Body of pancreas (tissue), 4 donors: ENCODE data around the gene TTC7B. TPM values are rescaled to one million over a fixed set of nuclear protein-coding genes. Genes with fewer than 3 reads are reported as not detected.

Experiments
- ATAC-seq: fragments of 150-250 bp; one replicate; pipeline ENCODE4 v1.9.1; 2016
- DNase-seq, 4 donors: peaks; one replicate each; pipeline ENCODE4 v3.0.0-alpha.2; 2019
- H3K27ac ChIP-seq, 4 donors: fragments of 200-600 bp; sonication (generic); 1 replicate in 3 of 4; 2 replicates in 1 of 4; pipeline versions ENCODE4 v1.5.1 to v1.6.1; 2016 to 2019; ENCODE audit warnings: mild to moderate bottlenecking in 1 of 4, mixed read lengths in 1 of 4, moderate library complexity in 1 of 4
- H3K27me3 ChIP-seq, 2 donors: fragments of 200-600 bp; sonication (generic); one replicate each; pipeline ENCODE4 v1.6.0; 2016; ENCODE audit warnings: mild to moderate bottlenecking in 1 of 2
- H3K36me3 ChIP-seq, 2 donors: fragments of 200-600 bp; sonication (generic); replicated peaks in 1 of 2; 2 replicates each; pipeline ENCODE4 v1.5.1; 2016; ENCODE audit warnings: low read depth in 2 of 2; ENCODE audit not compliant: insufficient read depth in 1 of 2
- H3K4me1 ChIP-seq: fragments of 200-600 bp; sonication (generic); one replicate; pipeline ENCODE4 v1.6.0; 2016
- H3K4me3 ChIP-seq, 2 donors: fragments of 200-600 bp; sonication (generic); 1 replicate in 1 of 2; 2 replicates in 1 of 2; pipeline ENCODE4 v1.5.1; 2016 to 2019
- H3K9me3 ChIP-seq, 3 donors: fragments of 200-600 bp; sonication (generic); 1 replicate in 2 of 3; 2 replicates in 1 of 3; pipeline ENCODE4 v1.5.1; 2016
- POLR2A ChIP-seq, 3 donors: fragments of 450-650 bp; IDR thresholded peaks; one replicate each; pipeline ENCODE4 v1.6.1; 2016; ENCODE audit warnings: antibody characterized with exemption in 3 of 3, mild to moderate bottlenecking in 2 of 3
- whole genome bisulfite sequencing, 2 donors: methylation state at CpG; one replicate each; pipeline ENCODE4 v1.1.5; 2017; 5-methylcytosine and 5-hydroxymethylcytosine counted together
- intact Hi-C: fragments of 100-400 bp; cut with DNase I; formaldehyde crosslinking; loops from one replicate; pipeline ENCODE4 v1.15.1; 2023
- total RNA-seq, 2 donors: library from RNA; depleted of rRNA; stranded (reverse); fragments of >200 nt; gene quantifications; one replicate each; pipeline ENCODE4 v1.1.0, GENCODE V29; 2016
- TF ChIP-seq, protein P1 (sequence below), 7 experiments: fragments of 450-650 bp in 4 of 7; fragments of 200-600 bp in 3 of 7; sonication (generic) in 3 of 7; IDR thresholded peaks; one replicate each; pipeline ENCODE4 v1.5.1; 2016 to 2019; ENCODE audit warnings: antibody characterized with exemption in 7 of 7

Gene TTC7B
- total RNA-seq, 2 donors from 2014 or later, result 15.3 to 44.2 TPM

DNA sequence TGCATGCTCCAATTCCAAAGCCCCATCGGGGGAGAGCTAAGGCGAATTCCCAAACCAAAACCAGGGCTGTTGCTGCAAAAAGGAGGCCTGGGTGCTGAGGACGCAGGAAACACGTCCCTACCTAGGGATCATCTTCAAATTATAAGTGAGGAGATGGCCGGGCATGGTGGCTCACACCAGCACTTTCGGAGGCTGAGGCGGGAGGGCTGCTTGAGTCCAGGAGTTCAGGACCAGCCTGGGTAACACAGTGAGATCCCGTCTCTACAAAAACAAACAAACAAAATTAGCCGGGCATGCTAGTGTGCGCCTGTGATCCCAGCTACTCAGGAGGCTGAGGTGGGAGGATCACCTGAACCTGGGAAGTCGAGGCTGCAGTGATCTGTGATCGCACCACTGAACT lies 276.2 kb downstream of the TTC7B start:
- intact Hi-C loops, result no loop called here
- 88 to 91% methylated on average over 9 to 12 of the region's 12 CpGs for WGBS, 2 donors
- TF ChIP-seq, protein P1, sequence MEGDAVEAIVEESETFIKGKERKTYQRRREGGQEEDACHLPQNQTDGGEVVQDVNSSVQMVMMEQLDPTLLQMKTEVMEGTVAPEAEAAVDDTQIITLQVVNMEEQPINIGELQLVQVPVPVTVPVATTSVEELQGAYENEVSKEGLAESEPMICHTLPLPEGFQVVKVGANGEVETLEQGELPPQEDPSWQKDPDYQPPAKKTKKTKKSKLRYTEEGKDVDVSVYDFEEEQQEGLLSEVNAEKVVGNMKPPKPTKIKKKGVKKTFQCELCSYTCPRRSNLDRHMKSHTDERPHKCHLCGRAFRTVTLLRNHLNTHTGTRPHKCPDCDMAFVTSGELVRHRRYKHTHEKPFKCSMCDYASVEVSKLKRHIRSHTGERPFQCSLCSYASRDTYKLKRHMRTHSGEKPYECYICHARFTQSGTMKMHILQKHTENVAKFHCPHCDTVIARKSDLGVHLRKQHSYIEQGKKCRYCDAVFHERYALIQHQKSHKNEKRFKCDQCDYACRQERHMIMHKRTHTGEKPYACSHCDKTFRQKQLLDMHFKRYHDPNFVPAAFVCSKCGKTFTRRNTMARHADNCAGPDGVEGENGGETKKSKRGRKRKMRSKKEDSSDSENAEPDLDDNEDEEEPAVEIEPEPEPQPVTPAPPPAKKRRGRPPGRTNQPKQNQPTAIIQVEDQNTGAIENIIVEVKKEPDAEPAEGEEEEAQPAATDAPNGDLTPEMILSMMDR (IDR thresholded peaks at IDR 0.05), result no peak
- TF ChIP-seq POLR2A (IDR thresholded peaks at IDR 0.05), result no peak
- ATAC-seq (no peak), DNase-seq (no peak)
- Histone ChIP-seq H3K4me1 (no peaks in the 10 kb centered on the region), H3K9me3 (no peaks in the 10 kb centered on the region), H3K4me3 (no peak overlapping the region), H3K27me3 (no peaks in the 10 kb centered on the region), H3K36me3 (no peaks in the 10 kb centered on the region), H3K27ac (no peak overlapping the region)

DNA sequence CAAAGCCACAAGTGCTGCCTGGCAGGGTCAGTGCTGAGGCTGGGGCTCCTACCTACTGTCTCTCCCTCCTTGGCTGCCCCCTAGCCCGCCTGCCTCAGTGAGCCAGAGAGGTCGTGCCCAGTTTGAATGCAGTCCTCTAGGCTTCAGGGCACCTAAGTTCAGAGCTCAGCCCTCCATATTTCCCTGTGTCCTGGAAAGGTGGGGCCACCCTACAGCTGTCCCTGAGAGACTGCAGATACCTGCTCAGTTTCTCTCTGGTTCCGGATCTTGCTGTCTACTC lies 276.8 kb downstream of the TTC7B start:
- TF ChIP-seq POLR2A (IDR thresholded peaks at IDR 0.05), result no peak
- TF ChIP-seq, protein P1 (IDR thresholded peaks at IDR 0.05), result no peak
- intact Hi-C loops, result no loop called here
- WGBS, 2 donors, result 83 to 96% methylated on average over 1 to 3 of the region's 3 CpGs

DNA sequence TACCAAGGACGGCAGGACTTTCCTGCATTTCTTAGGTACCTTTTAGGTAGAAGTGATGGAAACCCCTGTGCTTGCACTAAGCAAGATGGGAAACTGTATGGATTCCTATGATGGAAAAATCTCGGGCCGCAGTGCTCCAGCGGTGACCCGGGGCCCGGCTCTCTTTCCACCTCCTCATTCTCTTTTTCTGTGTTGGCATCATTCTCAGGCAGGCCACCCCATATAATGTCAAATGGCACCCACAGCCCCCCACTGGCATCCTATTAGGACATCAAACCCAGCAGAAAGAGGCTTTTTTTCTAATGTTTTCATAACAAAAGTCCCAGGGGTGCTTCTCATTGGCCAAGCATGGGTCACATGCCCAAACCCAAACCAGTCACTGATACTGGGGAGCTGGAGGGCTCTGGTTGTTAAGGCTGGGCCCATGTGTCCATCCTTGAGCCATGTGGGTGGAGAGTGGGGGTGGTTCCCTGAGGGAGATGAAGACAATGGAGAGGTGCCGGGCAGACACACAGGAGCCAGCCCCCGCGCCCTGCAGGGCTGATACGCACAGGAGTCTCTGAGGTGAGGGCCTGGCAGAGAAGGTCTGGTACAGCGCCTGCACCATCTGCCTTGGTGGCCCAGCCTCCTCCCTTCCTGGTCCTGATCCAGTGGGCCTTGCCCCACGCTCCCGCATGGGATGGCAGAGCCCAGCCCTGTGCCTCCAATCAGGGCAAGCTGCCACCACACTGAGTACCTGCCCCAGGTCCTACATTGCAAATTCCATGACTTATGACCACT lies 277.3 kb downstream of the TTC7B start:
- no peak for DNase-seq
- Histone ChIP-seq H3K36me3 (no peaks in the 10 kb centered on the region), H3K27ac (no peak overlapping the region), H3K4me3 (no peak overlapping the region), H3K9me3 (no peaks in the 10 kb centered on the region), H3K4me1 (no peaks in the 10 kb centered on the region), H3K27me3 (no peaks in the 10 kb centered on the region)
- 94 to 95% methylated on average over 9 to 13 of the region's 13 CpGs for WGBS, 2 donors
- no peak for ATAC-seq
- no peak for TF ChIP-seq POLR2A (IDR thresholded peaks at IDR 0.05)
- TF ChIP-seq, protein P1 (IDR thresholded peaks at IDR 0.05), result no peak
- intact Hi-C loops, result no loop called here

More for the DNA sequence above, 276.8 kb downstream of the TTC7B start:
- Histone ChIP-seq H3K27me3 (no peaks in the 10 kb centered on the region), H3K36me3 (no peaks in the 10 kb centered on the region), H3K4me3 (no peak overlapping the region), H3K4me1 (no peaks in the 10 kb centered on the region), H3K9me3 (no peaks in the 10 kb centered on the region), H3K27ac (no peak overlapping the region)
- DNase-seq (no peak), ATAC-seq (no peak)

DNA sequence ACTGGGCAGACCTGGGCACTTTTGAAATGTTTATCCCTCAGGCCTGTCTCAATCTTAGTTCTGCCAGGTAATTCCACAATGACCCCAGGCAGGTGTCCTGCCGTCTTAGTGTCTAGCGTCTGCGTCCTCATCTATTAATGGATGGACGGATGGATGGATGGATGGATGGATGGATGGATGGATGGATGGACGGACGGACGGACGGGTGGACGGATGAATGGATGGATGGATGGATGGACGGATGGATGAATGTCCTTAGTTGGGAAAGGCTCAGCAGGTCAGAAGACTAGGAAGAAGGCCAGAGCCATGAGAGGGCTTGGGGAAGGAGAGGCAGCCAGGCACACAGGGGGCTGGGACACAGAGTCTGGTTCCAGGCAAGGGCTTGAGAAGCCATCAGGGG lies 278.1 kb downstream of the TTC7B start:
- Histone ChIP-seq H3K27me3 (no peaks in the 10 kb centered on the region), H3K27ac (no peak overlapping the region), H3K4me1 (no peaks in the 10 kb centered on the region), H3K4me3 (no peak overlapping the region), H3K9me3 (no peaks in the 10 kb centered on the region), H3K36me3 (no peaks in the 10 kb centered on the region)
- 83 to 88% methylated on average over 10 of the region's 10 CpGs for WGBS, 2 donors
- no peak for ATAC-seq
- DNase-seq, result no peak
- intact Hi-C loops, result no loop called here
- TF ChIP-seq, protein P1 (IDR thresholded peaks at IDR 0.05), result no peak
- TF ChIP-seq POLR2A (IDR thresholded peaks at IDR 0.05), result no peak
